ENCODE data around the gene B4GAT1. TPM values are rescaled to one million over a fixed set of nuclear protein-coding genes. Genes with fewer than 3 reads are reported as not detected.
A peak's percentile ranks its signal among the peaks of the same experiment; 100 is the strongest.

The B4GAT1 gene
- total RNA-seq, 4 donors from 2014 or later = 23.9 to 32.4 (median 30.0) TPM

DNA sequence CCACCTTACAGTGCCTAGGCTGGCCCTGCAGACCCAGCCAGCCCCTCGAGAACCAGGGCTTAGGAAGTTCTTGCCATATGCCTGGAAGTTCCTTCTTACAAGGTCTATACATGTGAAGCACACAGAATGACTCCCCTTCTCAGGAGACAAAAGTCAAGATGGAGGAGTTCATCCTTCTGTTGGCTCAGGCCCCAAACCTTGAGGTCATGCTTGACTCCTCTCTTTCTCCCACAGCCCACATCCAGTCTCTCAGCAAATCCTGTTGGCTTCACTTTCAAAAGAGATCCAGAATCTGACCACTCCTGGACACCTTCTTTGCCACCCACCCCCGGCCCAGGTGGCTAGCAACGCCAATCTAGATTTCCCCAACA is 28.8 kb downstream of the B4GAT1 start:
- 58 to 71% methylated on average over 3 of the region's 3 CpGs for WGBS, 2 donors
- H3K4me3 ChIP-seq (ENCODE audit: low read depth, poor library complexity, severe bottlenecking) = no peak overlapping the region
- intact Hi-C loops (cut with DNase I; ENCODE audit: low total_unique reads) = no loop called here
- no peak for TF ChIP-seq POLR2A (IDR thresholded peaks at IDR 0.05)
- TF ChIP-seq, protein P1, sequence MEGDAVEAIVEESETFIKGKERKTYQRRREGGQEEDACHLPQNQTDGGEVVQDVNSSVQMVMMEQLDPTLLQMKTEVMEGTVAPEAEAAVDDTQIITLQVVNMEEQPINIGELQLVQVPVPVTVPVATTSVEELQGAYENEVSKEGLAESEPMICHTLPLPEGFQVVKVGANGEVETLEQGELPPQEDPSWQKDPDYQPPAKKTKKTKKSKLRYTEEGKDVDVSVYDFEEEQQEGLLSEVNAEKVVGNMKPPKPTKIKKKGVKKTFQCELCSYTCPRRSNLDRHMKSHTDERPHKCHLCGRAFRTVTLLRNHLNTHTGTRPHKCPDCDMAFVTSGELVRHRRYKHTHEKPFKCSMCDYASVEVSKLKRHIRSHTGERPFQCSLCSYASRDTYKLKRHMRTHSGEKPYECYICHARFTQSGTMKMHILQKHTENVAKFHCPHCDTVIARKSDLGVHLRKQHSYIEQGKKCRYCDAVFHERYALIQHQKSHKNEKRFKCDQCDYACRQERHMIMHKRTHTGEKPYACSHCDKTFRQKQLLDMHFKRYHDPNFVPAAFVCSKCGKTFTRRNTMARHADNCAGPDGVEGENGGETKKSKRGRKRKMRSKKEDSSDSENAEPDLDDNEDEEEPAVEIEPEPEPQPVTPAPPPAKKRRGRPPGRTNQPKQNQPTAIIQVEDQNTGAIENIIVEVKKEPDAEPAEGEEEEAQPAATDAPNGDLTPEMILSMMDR (IDR thresholded peaks at IDR 0.05) = no peak
- no peak for DNase-seq (ENCODE audit: low spot score in 2 of 2)

DNA sequence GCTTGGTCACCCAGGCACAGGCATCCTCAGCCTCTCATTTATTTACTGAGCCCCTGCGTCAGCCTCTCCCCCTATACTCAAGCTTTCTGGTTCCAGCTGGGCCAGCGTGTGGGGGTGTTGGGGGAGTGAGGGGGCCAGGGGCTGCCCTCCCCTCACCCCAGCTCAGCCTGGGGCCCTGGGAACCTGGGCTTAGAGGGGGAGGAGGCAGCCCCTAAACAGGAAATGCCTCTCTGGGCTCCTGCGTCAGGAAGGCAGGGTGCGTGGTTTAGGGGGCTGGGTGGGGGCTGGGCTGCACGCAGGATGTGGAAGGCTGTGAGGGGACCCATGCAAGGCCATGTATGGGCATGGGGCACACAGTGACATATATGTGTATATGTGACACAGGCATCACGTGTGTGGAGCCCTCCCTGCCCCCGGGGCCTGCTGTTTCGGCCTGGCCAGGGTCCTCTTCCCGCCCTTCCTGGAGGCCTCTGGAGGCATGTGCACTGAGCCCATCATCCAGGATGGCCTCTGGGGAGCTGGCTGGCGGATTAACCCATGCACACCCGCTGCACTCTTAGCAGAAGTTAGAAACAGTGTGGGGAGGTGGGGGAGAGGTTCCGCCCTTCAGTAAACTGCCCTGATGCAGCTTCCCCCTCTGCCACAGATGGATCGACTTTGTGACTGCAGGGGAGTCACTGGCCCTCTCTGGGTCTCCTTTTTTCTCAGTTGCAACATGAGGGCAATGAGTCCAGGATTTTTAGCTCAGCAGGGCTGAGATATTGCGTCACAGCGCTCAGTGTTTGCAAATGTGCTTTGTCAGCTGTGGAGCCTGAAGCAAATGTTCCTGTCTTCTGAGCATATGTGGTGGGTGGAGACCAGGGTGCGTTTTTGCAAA is 29.5 kb downstream of the B4GAT1 start:
- H3K4me3 ChIP-seq (ENCODE audit: low read depth, poor library complexity, severe bottlenecking) = no peak overlapping the region
- TF ChIP-seq, protein P1 (IDR thresholded peaks at IDR 0.05) = no peak
- no peak for TF ChIP-seq POLR2A (IDR thresholded peaks at IDR 0.05)
- intact Hi-C loops (cut with DNase I; ENCODE audit: low total_unique reads) = no loop called here
- DNase-seq (ENCODE audit: low spot score in 2 of 2) = peak; percentile 85 to 94
- 12 to 17% methylated on average over 15 to 16 of the region's 16 CpGs for WGBS, 2 donors

DNA sequence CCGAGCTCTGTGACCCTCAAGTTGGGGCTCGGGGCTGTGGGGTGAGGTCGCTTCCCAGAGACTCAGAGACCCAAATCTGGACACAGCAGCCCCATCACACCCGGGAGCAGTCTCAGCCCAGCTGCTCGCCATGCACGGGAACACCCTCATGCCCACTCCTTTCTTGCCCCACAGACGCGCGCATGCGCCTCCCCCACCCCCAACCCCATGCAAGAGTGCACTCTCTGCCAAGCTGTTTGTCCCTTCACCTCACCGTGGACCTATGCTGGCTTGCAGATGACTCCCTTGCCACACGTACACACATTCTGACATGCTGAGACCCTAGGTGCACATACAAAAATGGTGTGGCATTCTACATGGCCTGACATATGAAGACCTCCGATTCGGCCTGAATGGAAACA is 30.1 kb downstream of the B4GAT1 start:
- WGBS, 2 donors = 7 to 18% methylated on average over 14 of the region's 14 CpGs
- intact Hi-C loops (cut with DNase I; ENCODE audit: low total_unique reads) = no loop called here
- no peak for DNase-seq (ENCODE audit: low spot score in 2 of 2)
- no peak for TF ChIP-seq POLR2A (IDR thresholded peaks at IDR 0.05)
- TF ChIP-seq, protein P1 (IDR thresholded peaks at IDR 0.05) = no peak
- H3K4me3 ChIP-seq (ENCODE audit: low read depth, poor library complexity, severe bottlenecking) = no peak overlapping the region

DNA sequence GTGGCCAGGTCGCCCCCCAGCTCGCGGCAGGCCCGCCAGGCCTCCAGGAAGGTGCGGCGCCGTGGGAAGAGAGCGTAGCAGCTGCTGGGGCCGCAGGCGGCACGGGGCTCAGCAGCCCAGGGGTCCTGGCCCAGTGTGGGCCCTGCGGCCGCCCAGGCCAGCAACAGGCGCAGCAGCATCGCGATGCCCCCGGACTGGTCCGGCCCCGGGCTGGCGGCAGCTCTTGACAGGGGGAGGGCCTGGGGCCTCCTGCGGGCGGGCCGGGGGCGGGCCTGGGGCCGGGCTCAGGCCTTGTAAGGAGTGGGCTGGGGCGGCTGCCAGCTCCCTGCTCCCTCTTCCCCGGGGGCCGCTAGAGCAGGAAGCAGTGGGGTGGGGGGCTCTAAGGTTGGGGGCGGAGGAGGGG is 30.6 kb downstream of the B4GAT1 start, which contains the start of gene CD248:
TSS of gene CD248 (minus strand) at position 196 of the 403 bp plus-strand sequence. CDS start at position 179, 17 bp downstream.
- intact Hi-C loops (cut with DNase I; ENCODE audit: low total_unique reads) = no loop called here

DNA sequence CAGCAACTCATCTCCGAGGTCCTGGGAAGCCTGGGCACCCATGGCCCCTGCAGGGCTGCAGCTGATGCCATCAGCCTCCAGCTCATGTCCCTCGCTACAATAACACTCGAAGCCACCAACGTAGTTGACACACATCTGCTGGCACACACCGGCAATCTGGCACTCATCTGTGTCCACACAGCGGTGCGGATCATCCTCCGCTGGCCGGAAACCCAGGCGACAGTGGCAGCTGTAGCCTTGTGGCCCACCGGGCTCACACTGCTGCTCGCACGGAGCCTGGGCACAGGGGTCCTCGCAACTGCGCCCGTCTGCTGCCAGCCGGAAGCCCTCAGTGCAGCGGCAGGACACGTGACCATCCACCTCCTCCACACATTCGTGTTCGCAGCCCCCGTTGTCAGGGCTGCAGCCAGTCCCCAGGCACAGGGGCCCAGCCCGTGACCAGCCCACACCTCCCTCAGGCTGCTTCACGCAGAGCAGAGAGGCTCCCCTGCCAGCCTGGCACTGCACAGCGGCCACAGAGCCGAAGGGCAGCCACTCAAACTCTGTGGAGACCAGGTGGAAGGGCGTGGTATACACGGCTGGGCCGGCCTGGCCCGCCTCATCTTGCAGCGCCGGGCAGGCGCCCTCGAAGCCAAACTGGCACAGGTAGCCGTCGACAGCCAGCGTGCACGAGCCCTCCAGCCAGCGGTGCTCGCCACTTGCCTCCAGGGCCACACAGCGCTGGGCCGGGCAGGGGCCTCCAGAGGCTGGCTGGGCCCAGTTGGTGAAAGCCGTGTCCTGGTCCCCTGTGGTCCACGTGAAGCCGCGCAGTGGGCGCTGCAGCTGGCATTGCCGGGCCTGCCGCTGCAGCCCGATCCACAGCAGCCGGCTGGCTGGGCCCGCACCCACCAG is 31.3 kb downstream of the B4GAT1 start:
- DNase-seq (ENCODE audit: low spot score in 2 of 2) = no peak
- intact Hi-C loops (cut with DNase I; ENCODE audit: low total_unique reads) = no loop called here
- TF ChIP-seq POLR2A (IDR thresholded peaks at IDR 0.05) = no peak
- TF ChIP-seq, protein P1 (IDR thresholded peaks at IDR 0.05) = no peak
- WGBS, 2 donors = 52 to 56% methylated on average over 7 to 29 of the region's 52 CpGs
- peak overlapping the region; percentile 10 for H3K4me3 ChIP-seq (ENCODE audit: low read depth, poor library complexity, severe bottlenecking)

More for the DNA sequence above, 30.6 kb downstream of the B4GAT1 start, which contains the start of gene CD248:
- WGBS, 2 donors = 5 to 20% methylated on average over 12 to 16 of the region's 29 CpGs
- DNase-seq (ENCODE audit: low spot score in 2 of 2) = peak in 1 of 2 donors; percentile 91
- TF ChIP-seq, protein P1 (IDR thresholded peaks at IDR 0.05) = no peak
- no peak for TF ChIP-seq POLR2A (IDR thresholded peaks at IDR 0.05)
- peak within 1 kb of the TSS; percentile 10 for H3K4me3 ChIP-seq (ENCODE audit: low read depth, poor library complexity, severe bottlenecking)
